HG02973 (cell line): Measurements from ENCODE around the gene FNTB.

Experiments used
- ATAC-seq: cut with Tn5 transposase; IDR thresholded peaks from one replicate; pipeline ENCODE4 v1.9.1; 2021; ENCODE audit warnings: moderate library complexity; ENCODE audit not compliant: unreplicated experiment

The FNTB gene

GRCh38 chr14:65044596-65044959 is 57.9 kb downstream of the FNTB start:
- no peak for ATAC-seq

- no peak for ATAC-seq
Measured at GRCh38 chr14:65045006-65045405, 58.3 kb downstream of the FNTB start.

- ATAC-seq: no peak
Measured at GRCh38 chr14:65045709-65046108, 59.0 kb downstream of the FNTB start.

- ATAC-seq: no peak
Measured at GRCh38 chr14:65052832-65053231, 66.1 kb downstream of the FNTB start.

GRCh38 chr14:65053466-65053865 is 66.8 kb downstream of the FNTB start:
- ATAC-seq: no peak

GRCh38 chr14:65054471-65055085 is 67.9 kb downstream of the FNTB start:
- no peak for ATAC-seq

GRCh38 chr14:65057695-65058094 is 71.0 kb downstream of the FNTB start:
- no peak for ATAC-seq

- ATAC-seq: no peak
Measured at GRCh38 chr14:65062096-65063075, 75.7 kb downstream of the FNTB start.

GRCh38 chr14:65065719-65066118 is 79.0 kb downstream of the FNTB start:
- no peak for ATAC-seq

- ATAC-seq: no peak
Measured at GRCh38 chr14:65069874-65070413, 83.2 kb downstream of the FNTB start.

- ATAC-seq: no peak
Measured at GRCh38 chr14:65070471-65070976, 83.8 kb downstream of the FNTB start.

- ATAC-seq: no peak
Measured at GRCh38 chr14:65071544-65071943, 84.8 kb downstream of the FNTB start.

- no peak for ATAC-seq
Measured at GRCh38 chr14:65072256-65072655, 85.6 kb downstream of the FNTB start.

GRCh38 chr14:65072937-65073336 is 86.2 kb downstream of the FNTB start:
- no peak for ATAC-seq

- ATAC-seq: no peak
Measured at GRCh38 chr14:65073605-65074201, 87.0 kb downstream of the FNTB start.

- no peak for ATAC-seq
Measured at GRCh38 chr14:65074449-65075150, 87.9 kb downstream of the FNTB start.

GRCh38 chr14:65075628-65076325 is 89.1 kb downstream of the FNTB start:
- no peak for ATAC-seq

- no peak for ATAC-seq
Measured at GRCh38 chr14:65077318-65077717, 90.6 kb downstream of the FNTB start.

- ATAC-seq: no peak
Measured at GRCh38 chr14:65079201-65079600, 92.5 kb downstream of the FNTB start.

GRCh38 chr14:65079768-65080167 is 93.1 kb downstream of the FNTB start:
- no peak for ATAC-seq
